Duodenal mucosa (tissue), 2 donors: ENCODE results near the gene USP17L22.
"Not testable (repeated sequence)": the region's sequence is repeated elsewhere in the genome, so short reads cannot be mapped to it uniquely, and the experiment has no call there.

ENCODE experiments used
- H3K27ac ChIP-seq: one replicate; pipeline ENCODE4 v1.7.0; 2013; ENCODE audit warnings: low read depth, low read length
- H3K27me3 ChIP-seq, 2 donors: one replicate each; pipeline ENCODE4 v1.7.0; 2013; ENCODE audit warnings: low read length in 2 of 2, control low read depth in 1 of 2; ENCODE audit not compliant: insufficient read depth in 2 of 2, control insufficient read depth in 1 of 2
- H3K36me3 ChIP-seq, 2 donors: one replicate each; pipeline ENCODE4 v1.7.0; 2013; ENCODE audit warnings: low read length in 2 of 2, control low read depth in 1 of 2; ENCODE audit not compliant: insufficient read depth in 2 of 2, control insufficient read depth in 1 of 2
- H3K4me1 ChIP-seq, 2 donors: one replicate each; pipeline ENCODE4 v1.7.0; 2013; ENCODE audit warnings: low read length in 2 of 2, control low read depth in 1 of 2; ENCODE audit not compliant: insufficient read depth in 2 of 2, control insufficient read depth in 1 of 2
- H3K4me3 ChIP-seq, 2 donors: one replicate each; pipeline ENCODE4 v1.7.0; 2013; ENCODE audit warnings: low read length in 2 of 2, low read depth in 1 of 2
- H3K9ac ChIP-seq, 2 donors: one replicate each; pipeline ENCODE4 v1.7.0; 2013; ENCODE audit warnings: low read length in 2 of 2, low read depth in 1 of 2
- H3K9me3 ChIP-seq, 2 donors: one replicate each; pipeline ENCODE4 v1.7.0; 2013; ENCODE audit warnings: low read length in 2 of 2, control low read depth in 1 of 2; ENCODE audit not compliant: control insufficient read depth in 1 of 2

Gene USP17L22

GRCh38 chr4:9262572-9262971, 4.8 kb upstream of the USP17L22 start, which contains the start of gene USP17L21:
USP17L21 (plus strand) TSS chr4:9262872; CDS start chr4:9262872, 0 bp downstream.
- H3K4me1 ChIP-seq, H3K36me3 ChIP-seq, H3K9ac ChIP-seq, H3K4me3 ChIP-seq, H3K9me3 ChIP-seq, H3K27me3 ChIP-seq, H3K27ac ChIP-seq: not testable (repeated sequence)

- not testable (repeated sequence) for H3K27ac ChIP-seq
Observed at GRCh38 chr4:9271719-9272118, 4.3 kb downstream of the USP17L22 start.

More at GRCh38 chr4:9271719-9272118, 4.3 kb downstream of the USP17L22 start:
- H3K27me3 ChIP-seq, H3K9me3 ChIP-seq, H3K9ac ChIP-seq, H3K36me3 ChIP-seq, H3K4me1 ChIP-seq, H3K4me3 ChIP-seq: not testable (repeated sequence)
